GM23338 (cell line): Measurements from ENCODE around the gene SETBP1. TPM values are rescaled to one million over a fixed set of nuclear protein-coding genes. Genes with fewer than 3 reads are reported as not detected.

Experiments used
- ATAC-seq: fragments of 200-7000 bp; cut with Tn5 transposase; 3 replicates; pipeline ENCODE4 v1.9.1; 2020
- DNase-seq: peaks from one replicate; pipeline ENCODE4 v3.0.0-alpha.2; 2015; ENCODE audit warnings: low spot score
- H2AFZ ChIP-seq: fragments of 200-600 bp; sonication (generic); 2 replicates; pipeline ENCODE4 v1.8.0; 2016; ENCODE audit warnings: antibody characterized with exemption, mild to moderate bottlenecking, moderate library complexity
- H3F3A ChIP-seq: fragments of 200-600 bp; sonication (generic); replicated peaks from 2 replicates; pipeline ENCODE4 v1.8.0; 2017; ENCODE audit warnings: antibody characterized with exemption, mixed run types, low read depth
- H3K27ac ChIP-seq: fragments of 200-600 bp; sonication (generic); 2 replicates; pipeline ENCODE4 v1.6.1; 2016; ENCODE audit warnings: low read depth
- H3K27me3 ChIP-seq: fragments of 200-600 bp; sonication (generic); 2 replicates; pipeline ENCODE4 v1.8.0; 2016; ENCODE audit warnings: mild to moderate bottlenecking, mixed run types, moderate library complexity; ENCODE audit not compliant: insufficient read depth
- H3K36me3 ChIP-seq: fragments of 200-600 bp; sonication (generic); 2 replicates; pipeline ENCODE4 v1.8.0; 2016; ENCODE audit warnings: mild to moderate bottlenecking; ENCODE audit not compliant: insufficient read depth
- H3K4me1 ChIP-seq: fragments of 200-600 bp; sonication (generic); 2 replicates; pipeline ENCODE4 v1.8.0; 2016; ENCODE audit warnings: mild to moderate bottlenecking, moderate library complexity; ENCODE audit not compliant: insufficient read depth
- H3K4me2 ChIP-seq: fragments of 200-600 bp; sonication (generic); 2 replicates; pipeline ENCODE4 v1.7.1; 2017; ENCODE audit warnings: mixed run types
- H3K4me3 ChIP-seq: fragments of 200-600 bp; sonication (generic); 2 replicates; pipeline ENCODE4 v1.6.1; 2016; ENCODE audit warnings: mixed run types
- H3K79me2 ChIP-seq: fragments of 200-600 bp; sonication (generic); replicated peaks from 2 replicates; pipeline ENCODE4 v1.8.0; 2017; ENCODE audit warnings: mild to moderate bottlenecking; ENCODE audit not compliant: insufficient read depth
- H3K9me2 ChIP-seq: fragments of 200-600 bp; sonication (generic); 2 replicates; pipeline ENCODE4 v1.8.0; 2017; ENCODE audit not compliant: insufficient read depth
- H4K20me1 ChIP-seq: fragments of 200-600 bp; sonication (generic); replicated peaks from 2 replicates; pipeline ENCODE4 v1.8.0; 2017; ENCODE audit warnings: mild to moderate bottlenecking; ENCODE audit not compliant: insufficient read depth
- H3K27ac Mint-ChIP-seq: 2 replicates; pipeline ENCODE4 v1.8.0; 2020; ENCODE audit warnings: inconsistent platforms, mild to moderate bottlenecking, moderate library complexity, mixed read lengths
- H3K27me3 Mint-ChIP-seq: 3 replicates; pipeline ENCODE4 v1.8.0; 2022; ENCODE audit warnings: low read depth, mild to moderate bottlenecking, moderate library complexity, mixed read lengths, inconsistent platforms; ENCODE audit not compliant: insufficient read depth, poor library complexity
- H3K36me3 Mint-ChIP-seq: 3 replicates; pipeline ENCODE4 v1.8.0; 2021; ENCODE audit warnings: low read depth, mild to moderate bottlenecking, inconsistent platforms, moderate library complexity, mixed read lengths
- H3K4me1 Mint-ChIP-seq: 3 replicates; pipeline ENCODE4 v1.8.0; 2020; ENCODE audit warnings: mild to moderate bottlenecking, inconsistent platforms, mixed read lengths
- H3K4me3 Mint-ChIP-seq: 3 replicates; pipeline ENCODE4 v1.8.0; 2021; ENCODE audit warnings: moderate library complexity, mild to moderate bottlenecking, inconsistent platforms, mixed read lengths
- H3K9me3 Mint-ChIP-seq: 3 replicates; pipeline ENCODE4 v1.8.0; 2020; ENCODE audit warnings: moderate library complexity, mild to moderate bottlenecking, inconsistent platforms, mixed read lengths
- CREB1 ChIP-seq: fragments of 250-450 bp; sonication (Bioruptor Pico); IDR thresholded peaks from 2 replicates; pipeline ENCODE4 v1.5.0; 2020; ENCODE audit warnings: low read depth, mild to moderate bottlenecking, moderate library complexity
- CTCF ChIP-seq, 2 experiments: fragments of 200-600 bp in 1 of 2; sonication (generic) in 1 of 2; conservative IDR thresholded peaks; 2 replicates each; pipeline versions ENCODE4 v1.5.1 to v1.6.1; 2016 to 2017; ENCODE audit warnings: antibody characterized with exemption in 2 of 2, low read depth in 2 of 2, mild to moderate bottlenecking in 2 of 2, moderate library complexity in 1 of 2
- EZH2 ChIP-seq: fragments of 200-600 bp; sonication (generic); IDR thresholded peaks from one replicate; pipeline ENCODE4 v1.8.0; 2017; ENCODE audit warnings: antibody characterized with exemption, mild to moderate bottlenecking, low read depth; ENCODE audit not compliant: unreplicated experiment
- EZH2phosphoT487 ChIP-seq: fragments of 200-600 bp; sonication (generic); IDR thresholded peaks from one replicate; pipeline ENCODE4 v1.8.1; 2018; ENCODE audit warnings: antibody characterized with exemption; ENCODE audit not compliant: unreplicated experiment
- JUNB ChIP-seq: IDR thresholded peaks from one replicate; pipeline ENCODE4 v1.6.1; 2016; ENCODE audit warnings: antibody characterized with exemption; ENCODE audit not compliant: unreplicated experiment
- NANOG ChIP-seq: IDR thresholded peaks from 2 replicates; pipeline ENCODE4 v1.6.1; 2016; ENCODE audit warnings: antibody characterized with exemption, borderline replicate concordance
- POLR2AphosphoS5 ChIP-seq: IDR thresholded peaks from 2 replicates; pipeline ENCODE4 v1.6.1; 2016; ENCODE audit warnings: antibody characterized with exemption, low read depth
- STAT1 ChIP-seq: IDR thresholded peaks from one replicate; pipeline ENCODE4 v1.6.1; 2016; ENCODE audit warnings: antibody characterized with exemption; ENCODE audit not compliant: unreplicated experiment
- ZNF114 ChIP-seq: fragments of 250-450 bp; sonication (Bioruptor Pico); IDR thresholded peaks from 2 replicates; pipeline ENCODE4 v1.5.0; 2020; ENCODE audit warnings: mild to moderate bottlenecking, moderate library complexity
- polyA plus RNA-seq: library from polyadenylated mRNA; unstranded; fragments of >200 nt; fragmentation: Nextera tagmentation; extraction: Ambion mirVana; gene quantifications from 2 replicates; pipeline ENCODE4 v1.2.1, GENCODE V29; 2016
- total RNA-seq: library from RNA; depleted of rRNA; stranded (reverse); fragments of >200 nt; shearing (Covaris generic); gene quantifications from 2 replicates; pipeline ENCODE4 v1.2.3, GENCODE V29; 2014

The SETBP1 gene
- total and polyA plus RNA-seq, 2 experiments from 2014 or later: 1.6 to 5.5 TPM

- Histone ChIP-seq H2AFZ (no peak overlapping the region), H3K36me3 (no peaks in the 10 kb centered on the region), H3F3A (no peaks in the 10 kb centered on the region), H3K4me3 (no peak overlapping the region), H3K27me3 (no peaks in the 10 kb centered on the region), H3K27ac (no peak overlapping the region), H3K4me1 (peaks cover 11% of the 10 kb centered on the region; the same call in 1 of the 2 replicates), H3K4me2 (no peak overlapping the region), H3K9me2 (peaks cover 9% of the 10 kb centered on the region; the same call in 1 of the 2 replicates), H3K79me2 (no peaks in the 10 kb centered on the region), H4K20me1 (no peaks in the 10 kb centered on the region)
- H3K9me3 Mint-ChIP-seq: no peaks in the 10 kb centered on the region
- no peaks in the 10 kb centered on the region for H3K36me3 Mint-ChIP-seq
- DNase-seq: no peak
- ATAC-seq: no peak
- 0 out of 2 replicates have a peak overlapping the region, but pooled peaks have one; percentile 1 for H3K27ac Mint-ChIP-seq
- TF ChIP-seq ZNF114 (CRISPR knock-in tag) (no peak), EZH2 (no peak), POLR2AphosphoS5 (no peak), CTCF (conservative IDR thresholded peaks at IDR 0.05; ENCODE audit: low read depth in 2 of 2) (no peak), JUNB (no peak), NANOG (no peak)
- no peak overlapping the region for H3K4me3 Mint-ChIP-seq
- H3K4me1 Mint-ChIP-seq: peaks cover 32% of the 10 kb centered on the region
- H3K27me3 Mint-ChIP-seq: peaks cover 9% of the 10 kb centered on the region
Measured at GRCh38 chr18:44818668-44819403, 138.1 kb downstream of the SETBP1 start.

GRCh38 chr18:44819944-44820510 lies 139.3 kb downstream of the SETBP1 start:
- Histone ChIP-seq H3K4me2 (no peak overlapping the region), H3K4me1 (peaks cover 11% of the 10 kb centered on the region), H3K79me2 (no peaks in the 10 kb centered on the region), H3K27me3 (no peaks in the 10 kb centered on the region), H3K9me2 (peaks cover 9% of the 10 kb centered on the region; the same call in 1 of the 2 replicates), H2AFZ (no peak overlapping the region), H3K4me3 (no peak overlapping the region), H3F3A (no peaks in the 10 kb centered on the region), H4K20me1 (no peaks in the 10 kb centered on the region), H3K27ac (no peak overlapping the region), H3K36me3 (no peaks in the 10 kb centered on the region)
- H3K4me3 Mint-ChIP-seq: no peak overlapping the region
- DNase-seq: no peak
- H3K4me1 Mint-ChIP-seq: peaks cover 37% of the 10 kb centered on the region
- peak; percentile 64 for ATAC-seq
- H3K27me3 Mint-ChIP-seq: peaks cover 11% of the 10 kb centered on the region
- no peak for TF ChIP-seq CREB1 (CRISPR knock-in tag)
- H3K9me3 Mint-ChIP-seq: no peaks in the 10 kb centered on the region
- H3K27ac Mint-ChIP-seq: no peak overlapping the region
- no peaks in the 10 kb centered on the region for H3K36me3 Mint-ChIP-seq

GRCh38 chr18:44821924-44822323 lies 141.2 kb downstream of the SETBP1 start:
- Histone ChIP-seq H3K27me3 (no peaks in the 10 kb centered on the region), H3K36me3 (no peaks in the 10 kb centered on the region), H3K9me2 (peaks cover 20% of the 10 kb centered on the region), H4K20me1 (no peaks in the 10 kb centered on the region), H3K4me3 (no peak overlapping the region), H2AFZ (no peak overlapping the region), H3K4me2 (no peak overlapping the region), H3K27ac (no peak overlapping the region), H3K4me1 (peaks cover 4% of the 10 kb centered on the region), H3F3A (no peaks in the 10 kb centered on the region), H3K79me2 (no peaks in the 10 kb centered on the region)
- Mint-ChIP-seq H3K27me3 (peaks cover 8% of the 10 kb centered on the region), H3K9me3 (no peaks in the 10 kb centered on the region), H3K27ac (no peak overlapping the region), H3K36me3 (no peaks in the 10 kb centered on the region), H3K4me1 (peaks cover 30% of the 10 kb centered on the region), H3K4me3 (no peak overlapping the region)
- ATAC-seq (no peak), DNase-seq (no peak)
- TF ChIP-seq ZNF114 (CRISPR knock-in tag) (no peak), JUNB (no peak), EZH2phosphoT487 (no peak), NANOG (no peak), POLR2AphosphoS5 (no peak), CREB1 (CRISPR knock-in tag) (no peak), STAT1 (no peak)
